C4-2B (cell line): Measurements from ENCODE around the gene CD2BP2.

Experiments used
- ZFX ChIP-seq: fragments of 450-650 bp; IDR thresholded peaks from 2 replicates; pipeline ENCODE4 v1.6.1; 2017
- TF ChIP-seq, protein P1 (sequence below): fragments of 450-650 bp; conservative IDR thresholded peaks from 2 replicates; pipeline ENCODE4 v1.5.1; 2017; ENCODE audit warnings: mild to moderate bottlenecking

DNA sequence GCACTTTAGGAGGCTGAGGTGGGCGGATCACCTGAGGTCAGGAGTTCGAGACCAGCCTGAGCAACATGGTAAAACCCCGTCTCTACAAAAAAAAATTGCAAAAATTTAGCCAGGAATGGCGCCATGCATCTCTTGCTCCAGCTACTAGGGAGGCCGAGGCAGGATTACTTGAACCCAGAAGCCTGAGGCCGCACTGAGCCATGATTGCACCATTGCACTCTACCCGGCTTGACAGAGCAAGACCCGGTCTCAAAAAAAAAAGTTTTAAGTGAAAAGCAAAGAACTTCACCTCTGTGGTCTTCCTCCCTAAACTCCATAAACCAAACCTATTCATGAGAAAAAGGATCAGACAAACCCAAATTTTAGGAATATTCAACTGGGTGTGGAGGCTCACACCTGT, 7.0 kb downstream of the CD2BP2 start:
- TF ChIP-seq, protein P1, sequence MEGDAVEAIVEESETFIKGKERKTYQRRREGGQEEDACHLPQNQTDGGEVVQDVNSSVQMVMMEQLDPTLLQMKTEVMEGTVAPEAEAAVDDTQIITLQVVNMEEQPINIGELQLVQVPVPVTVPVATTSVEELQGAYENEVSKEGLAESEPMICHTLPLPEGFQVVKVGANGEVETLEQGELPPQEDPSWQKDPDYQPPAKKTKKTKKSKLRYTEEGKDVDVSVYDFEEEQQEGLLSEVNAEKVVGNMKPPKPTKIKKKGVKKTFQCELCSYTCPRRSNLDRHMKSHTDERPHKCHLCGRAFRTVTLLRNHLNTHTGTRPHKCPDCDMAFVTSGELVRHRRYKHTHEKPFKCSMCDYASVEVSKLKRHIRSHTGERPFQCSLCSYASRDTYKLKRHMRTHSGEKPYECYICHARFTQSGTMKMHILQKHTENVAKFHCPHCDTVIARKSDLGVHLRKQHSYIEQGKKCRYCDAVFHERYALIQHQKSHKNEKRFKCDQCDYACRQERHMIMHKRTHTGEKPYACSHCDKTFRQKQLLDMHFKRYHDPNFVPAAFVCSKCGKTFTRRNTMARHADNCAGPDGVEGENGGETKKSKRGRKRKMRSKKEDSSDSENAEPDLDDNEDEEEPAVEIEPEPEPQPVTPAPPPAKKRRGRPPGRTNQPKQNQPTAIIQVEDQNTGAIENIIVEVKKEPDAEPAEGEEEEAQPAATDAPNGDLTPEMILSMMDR = no peak
- TF ChIP-seq ZFX = no peak
